ENCODE results near the gene AFF3.

Gene AFF3

DNA sequence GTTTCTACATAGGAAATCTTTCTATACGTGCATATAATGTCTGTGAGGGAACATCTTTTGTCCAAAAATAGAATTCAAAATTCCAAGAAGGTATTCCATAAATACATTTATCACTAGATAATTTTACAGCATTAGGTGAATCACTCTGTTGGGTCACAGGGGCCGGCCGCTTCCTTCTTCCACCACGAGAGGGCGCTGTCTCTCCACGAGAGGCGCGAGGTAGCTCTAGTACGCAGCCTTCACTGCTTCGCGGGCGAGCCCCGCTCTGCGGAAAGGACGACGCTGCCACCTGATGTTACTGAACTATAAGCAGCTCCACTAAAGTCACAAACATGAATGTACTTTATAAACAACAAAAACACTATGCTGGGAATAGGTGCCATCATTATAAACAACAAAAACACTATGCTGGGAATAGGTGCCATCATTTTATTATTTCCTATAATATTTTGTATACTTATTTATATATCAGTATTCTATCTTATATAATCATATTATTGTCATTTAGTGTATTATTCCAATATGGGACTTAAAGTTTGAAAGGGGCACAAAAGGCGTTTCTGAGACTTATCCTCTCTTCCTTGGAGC lies 583.2 kb downstream of the AFF3 start:
- TF ChIP-seq, protein P1, sequence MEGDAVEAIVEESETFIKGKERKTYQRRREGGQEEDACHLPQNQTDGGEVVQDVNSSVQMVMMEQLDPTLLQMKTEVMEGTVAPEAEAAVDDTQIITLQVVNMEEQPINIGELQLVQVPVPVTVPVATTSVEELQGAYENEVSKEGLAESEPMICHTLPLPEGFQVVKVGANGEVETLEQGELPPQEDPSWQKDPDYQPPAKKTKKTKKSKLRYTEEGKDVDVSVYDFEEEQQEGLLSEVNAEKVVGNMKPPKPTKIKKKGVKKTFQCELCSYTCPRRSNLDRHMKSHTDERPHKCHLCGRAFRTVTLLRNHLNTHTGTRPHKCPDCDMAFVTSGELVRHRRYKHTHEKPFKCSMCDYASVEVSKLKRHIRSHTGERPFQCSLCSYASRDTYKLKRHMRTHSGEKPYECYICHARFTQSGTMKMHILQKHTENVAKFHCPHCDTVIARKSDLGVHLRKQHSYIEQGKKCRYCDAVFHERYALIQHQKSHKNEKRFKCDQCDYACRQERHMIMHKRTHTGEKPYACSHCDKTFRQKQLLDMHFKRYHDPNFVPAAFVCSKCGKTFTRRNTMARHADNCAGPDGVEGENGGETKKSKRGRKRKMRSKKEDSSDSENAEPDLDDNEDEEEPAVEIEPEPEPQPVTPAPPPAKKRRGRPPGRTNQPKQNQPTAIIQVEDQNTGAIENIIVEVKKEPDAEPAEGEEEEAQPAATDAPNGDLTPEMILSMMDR (IDR thresholded peaks at IDR 0.05; ENCODE audit: insufficient read depth, low read depth, low read length, missing control alignments), result peak; percentile 96
- DNase-seq (ENCODE audit: low read depth), result peak; percentile 75
- no peak overlapping the region for H3K4me3 ChIP-seq (ENCODE audit: low read depth, low read length)

DNA sequence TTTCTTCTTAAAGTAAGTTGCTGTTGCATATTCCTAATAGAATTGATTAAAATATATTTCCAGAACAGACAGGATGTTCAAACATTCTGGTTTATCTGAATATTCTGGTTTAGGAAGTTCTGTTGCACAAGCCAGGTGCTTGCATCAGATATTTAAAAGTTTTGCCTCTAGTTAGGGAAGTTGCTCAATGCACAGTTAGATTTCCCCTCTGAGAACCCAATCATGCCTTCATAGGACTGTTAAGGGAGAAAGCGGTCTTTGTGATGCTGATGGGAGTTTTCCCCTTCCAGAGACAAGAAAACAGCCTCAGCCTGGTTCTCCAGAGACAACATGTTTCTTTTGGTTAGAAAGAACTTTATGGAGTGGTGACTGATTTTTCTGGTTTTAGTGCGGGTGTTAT lies 587.0 kb downstream of the AFF3 start:
- no peak for DNase-seq (ENCODE audit: low read depth)
- TF ChIP-seq, protein P1 (IDR thresholded peaks at IDR 0.05; ENCODE audit: insufficient read depth, low read depth, low read length, missing control alignments), result no peak
- no peak overlapping the region for H3K4me3 ChIP-seq (ENCODE audit: low read depth, low read length)

DNA sequence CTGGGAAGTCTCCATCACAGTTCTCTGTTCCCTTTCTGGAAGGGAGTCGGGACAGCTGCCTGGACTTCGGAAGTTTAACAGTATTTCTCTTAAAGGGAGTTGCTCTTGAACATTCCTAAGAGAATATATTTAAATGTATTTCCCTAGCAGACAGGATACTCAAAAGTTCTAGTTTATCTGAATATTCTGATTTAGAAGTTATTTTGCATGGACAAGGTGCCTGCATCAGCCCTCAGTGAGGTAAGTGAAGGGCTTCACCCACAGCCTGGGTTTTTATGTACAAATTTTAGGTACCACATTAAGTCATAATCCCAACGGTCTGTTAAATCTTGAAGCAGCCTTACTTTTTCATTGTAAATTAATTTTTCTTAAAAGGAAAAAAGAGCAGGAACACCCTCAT lies 587.5 kb downstream of the AFF3 start:
- no peak for DNase-seq (ENCODE audit: low read depth)
- no peak overlapping the region for H3K4me3 ChIP-seq (ENCODE audit: low read depth, low read length)
- TF ChIP-seq, protein P1 (IDR thresholded peaks at IDR 0.05; ENCODE audit: insufficient read depth, low read depth, low read length, missing control alignments), result no peak

DNA sequence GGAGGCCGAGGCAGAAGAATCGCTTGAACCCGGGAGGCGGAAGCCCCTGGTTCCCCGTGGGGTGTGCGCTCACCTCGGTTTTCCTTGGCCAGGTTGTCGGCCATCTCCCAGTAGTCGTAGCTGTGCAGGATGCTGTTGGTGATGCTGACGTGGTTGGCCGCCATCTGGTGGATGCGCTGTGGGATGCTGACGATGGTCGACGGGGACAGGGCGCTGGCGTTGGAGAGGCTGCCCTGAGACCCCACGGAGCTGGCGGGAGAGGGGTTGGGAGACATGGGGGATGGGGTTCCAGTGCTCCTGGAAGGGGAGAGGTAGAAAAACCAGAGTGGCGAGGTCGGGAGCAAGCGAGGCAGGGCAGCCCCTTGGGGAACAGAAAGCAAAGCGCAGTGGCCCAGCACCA lies 588.2 kb downstream of the AFF3 start:
- TF ChIP-seq, protein P1 (IDR thresholded peaks at IDR 0.05; ENCODE audit: insufficient read depth, low read depth, low read length, missing control alignments), result no peak
- no peak overlapping the region for H3K4me3 ChIP-seq (ENCODE audit: low read depth, low read length)
- no peak for DNase-seq (ENCODE audit: low read depth)

DNA sequence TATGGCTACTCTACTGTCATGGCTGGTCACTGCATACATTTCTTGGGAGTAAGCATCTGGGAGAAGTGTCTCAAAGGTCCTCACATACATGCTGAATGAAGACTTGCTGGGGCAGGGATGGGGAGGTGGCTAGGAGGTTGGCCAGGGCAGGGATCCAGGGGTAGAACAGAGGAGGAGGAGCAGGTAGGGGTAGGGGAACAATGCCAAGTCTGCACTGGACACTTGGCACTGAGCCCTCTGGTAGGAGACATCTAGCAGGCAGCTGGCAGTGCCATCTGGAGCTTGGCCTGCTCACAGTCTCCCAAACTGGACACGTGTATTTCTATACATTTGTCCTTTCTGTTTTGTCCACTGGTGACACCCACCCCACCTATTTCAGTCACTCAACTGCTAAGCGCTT lies 589.9 kb downstream of the AFF3 start:
- DNase-seq (ENCODE audit: low read depth), result no peak
- no peak overlapping the region for H3K4me3 ChIP-seq (ENCODE audit: low read depth, low read length)
- TF ChIP-seq, protein P1 (IDR thresholded peaks at IDR 0.05; ENCODE audit: insufficient read depth, low read depth, low read length, missing control alignments), result no peak

DNA sequence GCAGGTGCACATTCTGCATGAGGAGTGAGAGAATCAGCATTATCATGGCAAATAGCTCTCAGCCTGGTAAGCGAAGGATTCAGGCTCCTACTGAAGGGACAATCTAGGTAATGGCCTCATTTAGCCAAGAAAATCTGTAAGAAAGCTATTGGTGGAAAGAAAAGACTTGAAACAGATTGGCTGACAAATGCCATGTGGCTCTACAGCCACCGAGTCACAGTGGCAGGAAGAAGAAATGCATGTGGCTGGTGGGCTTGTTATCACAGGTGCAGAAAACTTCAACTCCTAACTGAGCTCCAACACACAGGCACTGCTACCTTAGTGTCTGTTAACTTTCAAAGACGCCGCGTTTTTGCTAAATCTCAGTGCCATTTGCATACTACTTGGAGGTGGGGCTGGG lies 592.0 kb downstream of the AFF3 start:
- DNase-seq (ENCODE audit: low read depth), result no peak
- H3K4me3 ChIP-seq (ENCODE audit: low read depth, low read length), result no peak overlapping the region
- TF ChIP-seq, protein P1 (IDR thresholded peaks at IDR 0.05; ENCODE audit: insufficient read depth, low read depth, low read length, missing control alignments), result no peak

DNA sequence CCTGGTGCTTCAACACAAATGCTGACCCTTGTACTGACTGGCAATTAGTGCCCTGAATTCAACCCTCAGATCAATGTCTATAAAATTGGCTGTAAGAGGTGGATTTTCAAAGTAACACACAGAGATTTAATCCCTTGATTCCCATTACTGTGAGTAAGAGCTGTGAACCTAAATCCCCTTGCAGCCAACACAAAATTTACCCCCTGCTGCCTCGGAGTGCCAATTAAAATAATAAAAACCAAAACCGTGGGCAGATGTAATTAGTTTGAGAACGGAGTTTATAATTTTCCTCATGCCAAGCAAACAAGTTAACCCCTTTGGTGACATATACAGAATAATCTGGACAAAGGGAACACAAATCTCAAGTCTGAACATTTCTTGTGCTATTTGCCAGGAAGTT lies 596.8 kb downstream of the AFF3 start:
- DNase-seq (ENCODE audit: low read depth), result no peak
- TF ChIP-seq, protein P1 (IDR thresholded peaks at IDR 0.05; ENCODE audit: insufficient read depth, low read depth, low read length, missing control alignments), result no peak
- no peak overlapping the region for H3K4me3 ChIP-seq (ENCODE audit: low read depth, low read length)

Measured in GM12865 (cell line).